Heart left ventricle (tissue), 13 donors: ENCODE data around the gene SOX30.

Source experiments
- CTCF ChIP-seq, 12 donors: fragments of 200-600 bp; sonication (generic) in 4 of 12; IDR thresholded peaks; one replicate each; pipeline versions ENCODE4 v1.5.0 to v1.8.0; 2018 to 2022; ENCODE audit warnings: antibody characterized with exemption in 12 of 12, mild to moderate bottlenecking in 5 of 12
- POLR2A ChIP-seq, 2 donors: fragments of 450-650 bp; IDR thresholded peaks; one replicate each; pipeline ENCODE4 v1.6.1; 2017; ENCODE audit warnings: antibody characterized with exemption in 2 of 2, mild to moderate bottlenecking in 2 of 2, moderate library complexity in 2 of 2
- donor health status: ischemic (EF 13 %, LVEDD 7.1; RV severe dilation, severe dysfunction).
- donor health status: DM: no; HTN: yes; CAD: no.
- donor health status: DM: no; HTN: no; CAD: no.
- donor health status: ischemic (EF 25% LVEDD 6.9; RV normal size, moderate dysfunction).
- donor health status: ischemic (EF 25% LVEDD 5.7; RV mildly dilated, moderate dysfunction).
- donor health status: ischemic (EF 35%, LVEDD 5.7; RV mildly dilated, moderate dysfunction).
- donor health status: nonischemic (EF 11% LVEDD 7.7; RV severe dilation, severe dysfunction).
- donor health status: DM: yes; HTN: yes; CAD: no.
- donor health status: PGD.
- donor health status: ischemic (EF 29% LVEDD 5.4; RV normal size, mild dysfunction).
- donor health status: nonischemic (EF 23%, LVEDD 6.1; RV moderate dilation, normal function).

- no peak for TF ChIP-seq CTCF (IDR thresholded peaks at IDR 0.05)
- no peak for TF ChIP-seq POLR2A (IDR thresholded peaks at IDR 0.05)
These were observed 28.8 kb upstream of the SOX30 start for GRCh38 chr5:157681048-157681447.
